ENCODE measurements around the gene WDFY4. TPM values are rescaled to one million over a fixed set of nuclear protein-coding genes. Genes with fewer than 3 reads are reported as not detected.

Gene WDFY4
- total and polyA plus RNA-seq, 2 donors (not counting 3 experiments of a cell fraction or from before 2014, with no cell fraction given) = 10.1 to 10.2 TPM

- Histone ChIP-seq H4K20me1 (replicated peaks; ENCODE audit: control insufficient read depth, extremely low read depth, insufficient read depth, low read length) (no peaks in the 10 kb centered on the region), H3K27ac (ENCODE audit: insufficient read depth, low read depth, low read length) (no peak overlapping the region), H3K4me2 (ENCODE audit: insufficient read depth, low read length) (no peak overlapping the region), H3K79me2 (ENCODE audit: control insufficient read depth, insufficient read depth, low read length) (no peaks in the 10 kb centered on the region), H3K9me1 (replicated peaks; ENCODE audit: control insufficient read depth, extremely low read depth, insufficient read depth, low read length) (no peaks in the 10 kb centered on the region), H2AFZ (ENCODE audit: low read depth, low read length) (no peak overlapping the region), H3K9ac (replicated peaks; ENCODE audit: extremely low read depth, insufficient read depth, low read length) (no peak overlapping the region), H3K4me1 (ENCODE audit: control insufficient read depth, extremely low read depth, insufficient read depth, low read length) (no peaks in the 10 kb centered on the region), H3K36me3 (ENCODE audit: control insufficient read depth in 2 of 2, extremely low read depth in 1 of 2, insufficient read depth in 2 of 2, low read length in 2 of 2) (no peaks in the 10 kb centered on the region), H3K4me3 (replicated peaks in 1 of 3; ENCODE audit: insufficient read depth in 1 of 3, low read depth in 1 of 3, low read length in 3 of 3) (no peak overlapping the region), H3K9me3 (replicated peaks; ENCODE audit: control insufficient read depth, insufficient read depth, low read length) (no peaks in the 10 kb centered on the region), H3K27me3 (ENCODE audit: control insufficient read depth in 2 of 2, insufficient read depth in 2 of 2, low read length in 2 of 2) (no peaks in the 10 kb centered on the region)
- dilution Hi-C loops (cut with MboI; ENCODE audit: extremely low pct_ligation_motif_present, low sequenced_read_pairs) (no loop called here), intact Hi-C loops (cut with micrococcal nuclease) (no loop called here)
- no peak for FAIRE-seq
- no TSS peak for BruUV-seq (replicated peaks)
- ChIA-PET POLR2A (no interaction called here), CTCF (no interaction called here)
- no peak for DNase-seq (ENCODE audit: low read depth, low spot score)
- TF ChIP-seq MAX (IDR thresholded peaks at IDR 0.05; ENCODE audit: insufficient read depth, insufficient read length) (no peak), MYC (IDR thresholded peaks at IDR 0.05; ENCODE audit: low read depth, low read length) (no peak), CTCF (IDR thresholded peaks at IDR 0.05; ENCODE audit: extremely low read depth in 1 of 2, insufficient read depth in 1 of 2, low read depth in 1 of 2, low read length in 2 of 2) (no peak), EZH2 (IDR thresholded peaks at IDR 0.05; ENCODE audit: borderline replicate concordance, low read depth, low read length, severe bottlenecking) (no peak), JUN (IDR thresholded peaks at IDR 0.05; ENCODE audit: borderline replicate concordance, insufficient read depth, insufficient read length, low read depth) (no peak), GATA2 (IDR thresholded peaks at IDR 0.05; ENCODE audit: insufficient read depth, insufficient read length, low read depth, low read length) (no peak), FOS (IDR thresholded peaks at IDR 0.05; ENCODE audit: borderline replicate concordance, insufficient read depth, low read length) (no peak), POLR2AphosphoS5 (IDR thresholded peaks at IDR 0.05; ENCODE audit: insufficient read depth, low read depth, low read length) (no peak), POLR2A (IDR thresholded peaks at IDR 0.05; ENCODE audit: low read depth, low read length) (no peak)
Measured at GRCh38 chr10:49024484-49024883, 339.8 kb downstream of the WDFY4 start.
